Measurements from ENCODE around the gene IFFO2. TPM values are rescaled to one million over a fixed set of nuclear protein-coding genes. Genes with fewer than 3 reads are reported as not detected.

The IFFO2 gene
- total and polyA plus RNA-seq, 2 donors (not counting 1 experiment from before 2014, with no cell fraction given): 16.8 to 19.2 TPM

GRCh38 chr1:18859560-18859959 lies 96.9 kb downstream of the IFFO2 start, which contains the start of gene TAS1R2:
TAS1R2 (minus strand) TSS chr1:18859660; CDS start chr1:18859660, 0 bp downstream.
- Mint-ChIP-seq H3K27me3 (peaks cover 15% of the 10 kb centered on the region), H3K9me3 (ENCODE audit: insufficient read depth) (no peaks in the 10 kb centered on the region), H3K4me3 (no peak within 1 kb of the TSS), H3K4me1 (no peaks in the 10 kb centered on the region), H3K27ac (no peak within 1 kb of the TSS)
- ATAC-seq (ENCODE audit: low read depth): no peak
- no peak for DNase-seq
- no peaks in the 10 kb centered on the region for H3K79me2 ChIP-seq (ENCODE audit: control insufficient read depth, insufficient read depth, low read length)
- H2AFZ ChIP-seq (ENCODE audit: insufficient read depth, low read depth, low read length, poor library complexity, severe bottlenecking): no peak within 1 kb of the TSS
- H3K9me3 ChIP-seq (ENCODE audit: control extremely low read depth in 1 of 3, control insufficient read depth in 2 of 3, insufficient read depth in 1 of 3, low read length in 2 of 3): no peaks in the 10 kb centered on the region
- H3K9ac ChIP-seq (ENCODE audit: low read length): no peak within 1 kb of the TSS
- no peaks in the 10 kb centered on the region for H4K20me1 ChIP-seq (ENCODE audit: control insufficient read depth, insufficient read depth, low read length, poor library complexity, severe bottlenecking)
- POLR2A ChIA-PET: no interaction called here
- H3K4me1 ChIP-seq (ENCODE audit: control insufficient read depth in 2 of 2, insufficient read depth in 2 of 2, low read length in 2 of 2): no peaks in the 10 kb centered on the region
- peaks cover 0 to 3% (median 1%) of the 10 kb centered on the region in 4 experiments for H3K27me3 ChIP-seq (replicated peaks in 1 of 4; ENCODE audit: control extremely low read depth in 1 of 4, control insufficient read depth in 3 of 4, insufficient read depth in 4 of 4, low read length in 3 of 4)
- H3K36me3 ChIP-seq (replicated peaks in 1 of 2; ENCODE audit: control extremely low read depth in 1 of 2, control insufficient read depth in 1 of 2, extremely low read depth in 1 of 2, insufficient read depth in 2 of 2, low read length in 1 of 2): no peaks in the 10 kb centered on the region
- CTCF ChIA-PET: no interaction called here
- no peak within 1 kb of the TSS for H3K4me2 ChIP-seq (replicated peaks; ENCODE audit: low read depth, low read length, poor library complexity, severe bottlenecking)
- 79% methylated on average over 4 of the region's 4 CpGs for WGBS (ENCODE audit: insufficient coverage)
- H3K4me3 ChIP-seq (ENCODE audit: control extremely low read depth in 1 of 5, extremely low read depth in 1 of 5, insufficient read depth in 1 of 5, low read depth in 2 of 5, low read length in 4 of 5): no peak within 1 kb of the TSS
- no peak for TF ChIP-seq EZH2 (IDR thresholded peaks at IDR 0.05; ENCODE audit: borderline replicate concordance, insufficient read depth, low read depth, low read length, poor library complexity, severe bottlenecking)
- TF ChIP-seq CTCF (IDR thresholded peaks at IDR 0.05): no peak
- intact Hi-C loops (cut with micrococcal nuclease): no loop called here
- H3K27ac ChIP-seq (ENCODE audit: low read length in 2 of 2): no peak within 1 kb of the TSS

GRCh38 chr1:18858070-18858688 lies 98.3 kb downstream of the IFFO2 start:
- no peaks in the 10 kb centered on the region for H3K79me2 ChIP-seq (ENCODE audit: control insufficient read depth, insufficient read depth, low read length)
- H3K36me3 ChIP-seq (replicated peaks in 1 of 2; ENCODE audit: control extremely low read depth in 1 of 2, control insufficient read depth in 1 of 2, extremely low read depth in 1 of 2, insufficient read depth in 2 of 2, low read length in 1 of 2): no peaks in the 10 kb centered on the region
- H3K9ac ChIP-seq (ENCODE audit: low read length): no peak overlapping the region
- no peaks in the 10 kb centered on the region for H3K4me1 ChIP-seq (ENCODE audit: control insufficient read depth in 2 of 2, insufficient read depth in 2 of 2, low read length in 2 of 2)
- 90% methylated on average over 7 of the region's 7 CpGs for WGBS (ENCODE audit: insufficient coverage)
- POLR2A ChIA-PET: no interaction called here
- peaks cover 15% of the 10 kb centered on the region for H3K27me3 Mint-ChIP-seq
- no peaks in the 10 kb centered on the region for H3K9me3 Mint-ChIP-seq (ENCODE audit: insufficient read depth)
- H3K4me3 ChIP-seq (ENCODE audit: control extremely low read depth in 1 of 5, extremely low read depth in 1 of 5, insufficient read depth in 1 of 5, low read depth in 2 of 5, low read length in 4 of 5): no peak overlapping the region
- CTCF ChIA-PET: no interaction called here
- TF ChIP-seq CTCF (IDR thresholded peaks at IDR 0.05) (no peak), EZH2 (IDR thresholded peaks at IDR 0.05; ENCODE audit: borderline replicate concordance, insufficient read depth, low read depth, low read length, poor library complexity, severe bottlenecking) (no peak)
- H2AFZ ChIP-seq (ENCODE audit: insufficient read depth, low read depth, low read length, poor library complexity, severe bottlenecking): no peak overlapping the region
- DNase-seq (no peak), ATAC-seq (ENCODE audit: low read depth) (no peak)
- H3K9me3 ChIP-seq (ENCODE audit: control extremely low read depth in 1 of 3, control insufficient read depth in 2 of 3, insufficient read depth in 1 of 3, low read length in 2 of 3): no peaks in the 10 kb centered on the region
- no peak overlapping the region for H3K27ac Mint-ChIP-seq
- H3K27ac ChIP-seq (ENCODE audit: low read length in 2 of 2): no peak overlapping the region
- no peak overlapping the region for H3K4me3 Mint-ChIP-seq
- intact Hi-C loops (cut with micrococcal nuclease): no loop called here
- no peak overlapping the region for H3K4me2 ChIP-seq (replicated peaks; ENCODE audit: low read depth, low read length, poor library complexity, severe bottlenecking)
- H3K4me1 Mint-ChIP-seq: no peaks in the 10 kb centered on the region
- no peaks in the 10 kb centered on the region for H4K20me1 ChIP-seq (ENCODE audit: control insufficient read depth, insufficient read depth, low read length, poor library complexity, severe bottlenecking)
- H3K27me3 ChIP-seq (replicated peaks in 1 of 4; ENCODE audit: control extremely low read depth in 1 of 4, control insufficient read depth in 3 of 4, insufficient read depth in 4 of 4, low read length in 3 of 4): peaks cover 0 to 3% (median 1%) of the 10 kb centered on the region in 4 experiments
